IMR-90 (cell line): Measurements from ENCODE around the gene NUBP2. TPM values are rescaled to one million over a fixed set of nuclear protein-coding genes. Genes with fewer than 3 reads are reported as not detected.

Source experiments
- ATAC-seq: fragments of 200-7000 bp; cut with Tn5 transposase; 2 replicates; pipeline ENCODE4 v1.9.1; 2020; ENCODE audit warnings: low read depth, mild to moderate bottlenecking, moderate library complexity
- BruUV-seq: library from RNA; stranded (reverse); fragments of 400-500 nt; replicated peaks from 2 replicates; lab custom pipeline; 2021; lab: Mats Ljungman, UMichigan
- CTCF ChIA-PET: fragments of 300-600 bp; formaldehyde crosslinking; extraction: SDS; loops from one replicate; lab custom pipeline; 2021; ENCODE audit warnings: antibody characterized with exemption; lab: Yijun Ruan, JAX
- POLR2A ChIA-PET: fragments of 300-600 bp; sonication (Branson Sonifier 250); formaldehyde crosslinking; loops from one replicate; lab custom pipeline; 2022; ENCODE audit warnings: antibody characterized with exemption; ENCODE audit not compliant: unreplicated experiment; lab: Charles Lee
- DNase-seq: peaks from one replicate; pipeline ENCODE4 v3.0.0; 2013
- H2AFZ ChIP-seq: replicated peaks from 2 replicates; pipeline ENCODE3; 2013; ENCODE audit warnings: low read length, mild to moderate bottlenecking; ENCODE audit not compliant: poor library complexity
- H2AK5ac ChIP-seq: 2 replicates; pipeline ENCODE4 v1.6.1; 2013; ENCODE audit warnings: low read depth, low read length, inconsistent platforms
- H2AK9ac ChIP-seq: replicated peaks from 2 replicates; pipeline ENCODE3; 2013; ENCODE audit warnings: mild to moderate bottlenecking, low read depth, low read length, moderate library complexity; ENCODE audit not compliant: poor library complexity
- H2BK120ac ChIP-seq: 2 replicates; pipeline ENCODE4 v1.6.1; 2013; ENCODE audit warnings: low read depth, low read length, inconsistent platforms
- H2BK15ac ChIP-seq: 3 replicates; pipeline ENCODE4 v1.6.1; 2013; ENCODE audit warnings: low read depth, low read length, inconsistent platforms
- H2BK20ac ChIP-seq: 2 replicates; pipeline ENCODE4 v1.6.1; 2013; ENCODE audit warnings: low read depth, mild to moderate bottlenecking, inconsistent platforms, low read length, moderate library complexity
- H2BK5ac ChIP-seq: 2 replicates; pipeline ENCODE4 v1.6.1; 2013; ENCODE audit warnings: mild to moderate bottlenecking, low read depth, low read length, inconsistent platforms; ENCODE audit not compliant: poor library complexity, severe bottlenecking
- H3K14ac ChIP-seq: replicated peaks from 2 replicates; pipeline ENCODE4 v1.6.1; 2013; ENCODE audit warnings: low read depth, low read length, inconsistent platforms
- H3K18ac ChIP-seq: 2 replicates; pipeline ENCODE4 v1.6.1; 2013; ENCODE audit warnings: low read depth, low read length, control low read depth
- H3K23ac ChIP-seq: 2 replicates; pipeline ENCODE4 v1.6.1; 2013; ENCODE audit warnings: low read depth, low read length, inconsistent platforms
- H3K27ac ChIP-seq: 2 replicates; pipeline ENCODE4 v1.5.1; 2013; ENCODE audit warnings: mild to moderate bottlenecking, control low read depth, low read length; ENCODE audit not compliant: insufficient read depth
- H3K27me3 ChIP-seq: 2 replicates; pipeline ENCODE4 v1.6.1; 2013; ENCODE audit warnings: low read length; ENCODE audit not compliant: control insufficient read depth, insufficient read depth
- H3K36me3 ChIP-seq: 2 replicates; pipeline ENCODE4 v1.6.1; 2013; ENCODE audit warnings: low read length, mixed read lengths; ENCODE audit not compliant: control insufficient read depth, insufficient read depth
- H3K4ac ChIP-seq: 2 replicates; pipeline ENCODE4 v1.6.1; 2013; ENCODE audit warnings: low read depth, low read length, inconsistent platforms
- H3K4me1 ChIP-seq: 2 replicates; pipeline ENCODE4 v1.6.1; 2013; ENCODE audit warnings: low read length, mixed read lengths; ENCODE audit not compliant: control insufficient read depth, insufficient read depth
- H3K4me2 ChIP-seq: 2 replicates; pipeline ENCODE4 v1.6.1; 2013; ENCODE audit warnings: low read depth, mild to moderate bottlenecking, control low read depth, low read length, moderate library complexity
- H3K4me3 ChIP-seq: 2 replicates; pipeline ENCODE4 v1.5.1; 2013; ENCODE audit warnings: low read depth, mild to moderate bottlenecking, control low read depth, low read length, moderate library complexity; ENCODE audit not compliant: insufficient read depth
- H3K56ac ChIP-seq: 2 replicates; pipeline ENCODE4 v1.6.1; 2013; ENCODE audit warnings: low read length, inconsistent platforms; ENCODE audit not compliant: insufficient read depth; ENCODE audit errors: extremely low read depth
- H3K79me1 ChIP-seq, 2 experiments: 2 replicates each; pipeline ENCODE4 v1.6.1; 2013; ENCODE audit warnings: low read length in 2 of 2, inconsistent platforms in 1 of 2, low read depth in 1 of 2
- H3K9ac ChIP-seq: 2 replicates; pipeline ENCODE4 v1.6.1; 2013; ENCODE audit warnings: low read depth, low read length, control low read depth
- H3K9me1 ChIP-seq: 2 replicates; pipeline ENCODE4 v1.6.1; 2013; ENCODE audit warnings: low read length, inconsistent platforms; ENCODE audit not compliant: insufficient read depth
- H3K9me3 ChIP-seq: 2 replicates; pipeline ENCODE4 v1.6.1; 2013; ENCODE audit warnings: low read length; ENCODE audit not compliant: control insufficient read depth, insufficient read depth
- H4K20me1 ChIP-seq: 2 replicates; pipeline ENCODE4 v1.6.1; 2013; ENCODE audit warnings: low read length, inconsistent platforms; ENCODE audit not compliant: insufficient read depth
- H4K5ac ChIP-seq: 2 replicates; pipeline ENCODE4 v1.6.1; 2013; ENCODE audit warnings: mild to moderate bottlenecking, low read depth, low read length, control low read depth
- H4K8ac ChIP-seq, 2 experiments: 2 replicates each; pipeline ENCODE4 v1.6.1; 2013; ENCODE audit warnings: low read depth in 2 of 2, low read length in 2 of 2, control low read depth in 1 of 2, inconsistent platforms in 1 of 2
- H4K91ac ChIP-seq: 2 replicates; pipeline ENCODE4 v1.6.1; 2013; ENCODE audit warnings: low read depth, low read length, inconsistent platforms; ENCODE audit not compliant: insufficient read depth
- BHLHE40 ChIP-seq: fragments of 150-350 bp; IDR thresholded peaks from 2 replicates; pipeline ENCODE4 v1.6.1; 2016; ENCODE audit warnings: mild to moderate bottlenecking, low read depth, low read length
- FOS ChIP-seq: fragments of 150-350 bp; IDR thresholded peaks from 2 replicates; pipeline ENCODE4 v1.6.1; 2016; ENCODE audit warnings: low read depth, low read length
- RAD21 ChIP-seq: IDR thresholded peaks from 2 replicates; pipeline ENCODE4 v1.6.1; 2012; ENCODE audit warnings: low read length, improper control_type of control experiment
- WGBS, 2 experiments: methylation state at CpG; one replicate each; pipeline versions ENCODE4 v1.1.5 to v1.1.7; 2013; ENCODE audit warnings: missing lambda C conversion rate in 2 of 2; ENCODE audit not compliant: insufficient read length in 1 of 2; ENCODE audit errors: extremely low coverage in 2 of 2; 5-methylcytosine and 5-hydroxymethylcytosine counted together
- dilution Hi-C: fragments of 300-500 bp; cut with HindIII; formaldehyde crosslinking; loops from one replicate; pipeline ENCODE4 v1.14.3; 2018; ENCODE audit warnings: low sequenced_read_pairs; ENCODE audit not compliant: unreplicated experiment
- in situ Hi-C: fragments of 300-500 bp; cut with MboI; formaldehyde crosslinking; loops from 3 replicates; pipeline ENCODE4 v1.14.3; 2019; ENCODE audit warnings: low sequenced_read_pairs, inconsistent platforms, mixed read lengths
- intact Hi-C: fragments of 100-400 bp; cut with micrococcal nuclease; formaldehyde crosslinking; loops from 2 replicates; pipeline ENCODE4 v1.10.0; 2022
- polyA plus RNA-seq, 3 experiments: library from polyadenylated mRNA; depleted of rRNA; stranded (reverse); fragments of >200 nt; gene quantifications; 2 replicates each; pipeline ENCODE4 v1.2.3, GENCODE V29; 2012; ENCODE audit warnings: low replicate concordance in 1 of 3
- total RNA-seq: library from RNA; depleted of rRNA; stranded (reverse); fragments of >200 nt; gene quantifications from 2 replicates; pipeline ENCODE4 v1.2.3, GENCODE V29; 2012
- TF ChIP-seq, protein P1 (sequence below): conservative IDR thresholded peaks from 2 replicates; pipeline ENCODE4 v1.5.1; 2012; ENCODE audit warnings: mild to moderate bottlenecking, low read depth, low read length, improper control_type of control experiment

The NUBP2 gene
- total and polyA plus RNA-seq, 2 of the 4 experiments (the other 2 are of a cell fraction) = 62.6 to 131 TPM

DNA sequence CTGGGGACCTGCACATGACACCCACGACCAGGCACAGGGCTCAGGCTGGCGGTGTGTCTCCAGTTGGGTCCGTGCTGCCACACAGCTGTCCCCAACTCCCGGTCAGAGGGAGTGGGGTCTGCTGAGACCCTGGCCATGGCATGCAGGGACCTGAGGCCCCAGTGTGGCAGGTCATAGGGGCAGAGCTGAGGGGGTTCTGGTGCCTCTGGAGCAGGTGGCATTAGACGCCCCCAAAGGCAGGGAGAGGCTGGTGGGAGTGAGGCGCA, 4.2 kb downstream of the NUBP2 start:
- no peak overlapping the region for H4K8ac ChIP-seq
- no peak overlapping the region for H3K27ac ChIP-seq
- no peak overlapping the region for H2BK20ac ChIP-seq
- peaks cover 4% of the 10 kb centered on the region; the same call in 1 of the 2 replicates for H3K9me1 ChIP-seq
- CTCF ChIA-PET = no interaction called here
- H2AK9ac ChIP-seq = no peak overlapping the region
- H3K4me3 ChIP-seq = no peak overlapping the region
- H3K9me3 ChIP-seq = no peaks in the 10 kb centered on the region
- 83% methylated on average over 1 of the region's 6 CpGs; no CpG with 5 or more reads in 1 of the 2 experiments for WGBS, 2 experiments
- no peak overlapping the region for H2AK5ac ChIP-seq
- H4K20me1 ChIP-seq = peaks cover 38% of the 10 kb centered on the region
- no peak overlapping the region for H3K4me2 ChIP-seq
- no peak overlapping the region for H2BK15ac ChIP-seq
- no peak overlapping the region for H2AFZ ChIP-seq
- ATAC-seq = no peak
- H3K18ac ChIP-seq = no peak overlapping the region
- H4K5ac ChIP-seq = no peak overlapping the region
- peaks cover 12 to 40% of the 10 kb centered on the region in 2 experiments; a peak in 3 of 4 replicates for H3K79me1 ChIP-seq
- H3K23ac ChIP-seq = no peak overlapping the region
- no peak overlapping the region for H3K56ac ChIP-seq
- TF ChIP-seq FOS (no peak), BHLHE40 (no peak), RAD21 (no peak)
- TF ChIP-seq, protein P1, sequence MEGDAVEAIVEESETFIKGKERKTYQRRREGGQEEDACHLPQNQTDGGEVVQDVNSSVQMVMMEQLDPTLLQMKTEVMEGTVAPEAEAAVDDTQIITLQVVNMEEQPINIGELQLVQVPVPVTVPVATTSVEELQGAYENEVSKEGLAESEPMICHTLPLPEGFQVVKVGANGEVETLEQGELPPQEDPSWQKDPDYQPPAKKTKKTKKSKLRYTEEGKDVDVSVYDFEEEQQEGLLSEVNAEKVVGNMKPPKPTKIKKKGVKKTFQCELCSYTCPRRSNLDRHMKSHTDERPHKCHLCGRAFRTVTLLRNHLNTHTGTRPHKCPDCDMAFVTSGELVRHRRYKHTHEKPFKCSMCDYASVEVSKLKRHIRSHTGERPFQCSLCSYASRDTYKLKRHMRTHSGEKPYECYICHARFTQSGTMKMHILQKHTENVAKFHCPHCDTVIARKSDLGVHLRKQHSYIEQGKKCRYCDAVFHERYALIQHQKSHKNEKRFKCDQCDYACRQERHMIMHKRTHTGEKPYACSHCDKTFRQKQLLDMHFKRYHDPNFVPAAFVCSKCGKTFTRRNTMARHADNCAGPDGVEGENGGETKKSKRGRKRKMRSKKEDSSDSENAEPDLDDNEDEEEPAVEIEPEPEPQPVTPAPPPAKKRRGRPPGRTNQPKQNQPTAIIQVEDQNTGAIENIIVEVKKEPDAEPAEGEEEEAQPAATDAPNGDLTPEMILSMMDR = no peak
- DNase-seq = no peak
- H3K4me1 ChIP-seq = no peaks in the 10 kb centered on the region
- in situ Hi-C loops = no loop called here
- intact Hi-C loops = no loop called here
- POLR2A ChIA-PET = no interaction called here
- H3K4ac ChIP-seq = no peak overlapping the region
- no peak overlapping the region for H3K9ac ChIP-seq
- no peak overlapping the region for H3K14ac ChIP-seq
- BruUV-seq = no TSS peak
- no peak overlapping the region for H2BK120ac ChIP-seq
- H2BK5ac ChIP-seq = no peak overlapping the region
- H3K27me3 ChIP-seq = no peaks in the 10 kb centered on the region
- dilution Hi-C loops = no loop called here
- no peak overlapping the region for H4K91ac ChIP-seq
- peaks cover 34% of the 10 kb centered on the region for H3K36me3 ChIP-seq
